ENCODE results near the gene WDR37. TPM values are rescaled to one million over a fixed set of nuclear protein-coding genes. Genes with fewer than 3 reads are reported as not detected.

Gene WDR37
- total RNA-seq, 1 experiment from 2014 or later = 20.6 TPM

GRCh38 chr10:1102416-1102815, 46.2 kb downstream of the WDR37 start:
- no TSS peak for BruUV-seq (replicated peaks)
- peak in 1 of 2 experiments; percentile 18 for DNase-seq
- H3K4me1 ChIP-seq = no peaks in the 10 kb centered on the region
- Mint-ChIP-seq H3K4me1 (ENCODE audit: low read depth, unreplicated experiment) (peaks cover under 1% of the 10 kb centered on the region), H3K4me3 (ENCODE audit: unreplicated experiment) (no peak overlapping the region), H3K27ac (ENCODE audit: unreplicated experiment) (no peak overlapping the region), H3K27me3 (ENCODE audit: insufficient read depth, unreplicated experiment) (no peaks in the 10 kb centered on the region), H3K9me3 (ENCODE audit: unreplicated experiment) (no peaks in the 10 kb centered on the region), H3K36me3 (ENCODE audit: insufficient read depth, unreplicated experiment) (peaks cover 34% of the 10 kb centered on the region)
- no peak for TF ChIP-seq CTCF (IDR thresholded peaks at IDR 0.05; ENCODE audit: insufficient read depth in 1 of 2, low read depth in 1 of 2, low read length in 1 of 2, severe bottlenecking in 1 of 2, unreplicated experiment in 1 of 2)
- no peaks in the 10 kb centered on the region for H3K9me3 ChIP-seq
- POLR2A ChIA-PET = no interaction called here
- intact Hi-C loops (cut with micrococcal nuclease; ENCODE audit: unreplicated experiment) = no loop called here
- CTCF ChIA-PET = no interaction called here
- no peak overlapping the region for H3K4me3 ChIP-seq (ENCODE audit: low read depth, low read length)
- peaks cover 2% of the 10 kb centered on the region for H3K36me3 ChIP-seq (ENCODE audit: control insufficient read depth, insufficient read depth, low read length)
- no peaks in the 10 kb centered on the region for H3K27me3 ChIP-seq (replicated peaks; ENCODE audit: control insufficient read depth, insufficient read depth, low read length)

- H3K9me3 ChIP-seq = no peaks in the 10 kb centered on the region
- peaks cover 2% of the 10 kb centered on the region for H3K36me3 ChIP-seq (ENCODE audit: control insufficient read depth, insufficient read depth, low read length)
- H3K27me3 ChIP-seq (replicated peaks; ENCODE audit: control insufficient read depth, insufficient read depth, low read length) = no peaks in the 10 kb centered on the region
- ChIA-PET POLR2A (no interaction called here), CTCF (no interaction called here)
- intact Hi-C loops (cut with micrococcal nuclease; ENCODE audit: unreplicated experiment) = no loop called here
- H3K4me1 ChIP-seq = no peaks in the 10 kb centered on the region
- Mint-ChIP-seq H3K4me3 (ENCODE audit: unreplicated experiment) (no peak overlapping the region), H3K27me3 (ENCODE audit: insufficient read depth, unreplicated experiment) (no peaks in the 10 kb centered on the region), H3K27ac (ENCODE audit: unreplicated experiment) (no peak overlapping the region), H3K36me3 (ENCODE audit: insufficient read depth, unreplicated experiment) (peaks cover 39% of the 10 kb centered on the region), H3K4me1 (ENCODE audit: low read depth, unreplicated experiment) (peaks cover 5% of the 10 kb centered on the region), H3K9me3 (ENCODE audit: unreplicated experiment) (no peaks in the 10 kb centered on the region)
- no peak overlapping the region for H3K4me3 ChIP-seq (ENCODE audit: low read depth, low read length)
- peak in 1 of 2 experiments; percentile 24 for DNase-seq
- no peak for TF ChIP-seq CTCF (IDR thresholded peaks at IDR 0.05; ENCODE audit: insufficient read depth in 1 of 2, low read depth in 1 of 2, low read length in 1 of 2, severe bottlenecking in 1 of 2, unreplicated experiment in 1 of 2)
- no TSS peak for BruUV-seq (replicated peaks)
These were observed 46.6 kb downstream of the WDR37 start for GRCh38 chr10:1102831-1103230.

GRCh38 chr10:1103551-1103950, 47.4 kb downstream of the WDR37 start:
- Mint-ChIP-seq H3K4me3 (ENCODE audit: unreplicated experiment) (no peak overlapping the region), H3K27me3 (ENCODE audit: insufficient read depth, unreplicated experiment) (no peaks in the 10 kb centered on the region), H3K27ac (ENCODE audit: unreplicated experiment) (no peak overlapping the region), H3K9me3 (ENCODE audit: unreplicated experiment) (no peaks in the 10 kb centered on the region), H3K4me1 (ENCODE audit: low read depth, unreplicated experiment) (peaks cover 7% of the 10 kb centered on the region), H3K36me3 (ENCODE audit: insufficient read depth, unreplicated experiment) (peaks cover 46% of the 10 kb centered on the region)
- CTCF ChIA-PET = no interaction called here
- Histone ChIP-seq H3K9me3 (no peaks in the 10 kb centered on the region), H3K4me1 (no peaks in the 10 kb centered on the region), H3K27me3 (replicated peaks; ENCODE audit: control insufficient read depth, insufficient read depth, low read length) (no peaks in the 10 kb centered on the region), H3K4me3 (ENCODE audit: low read depth, low read length) (no peak overlapping the region), H3K36me3 (ENCODE audit: control insufficient read depth, insufficient read depth, low read length) (peaks cover 4% of the 10 kb centered on the region)
- intact Hi-C loops (cut with micrococcal nuclease; ENCODE audit: unreplicated experiment) = no loop called here
- no TSS peak for BruUV-seq (replicated peaks)
- POLR2A ChIA-PET = no interaction called here
- TF ChIP-seq CTCF (IDR thresholded peaks at IDR 0.05; ENCODE audit: insufficient read depth in 1 of 2, low read depth in 1 of 2, low read length in 1 of 2, severe bottlenecking in 1 of 2, unreplicated experiment in 1 of 2) = no peak
- DNase-seq = peak in 1 of 2 experiments; percentile 31
